CD4-positive, alpha-beta T cell treated with Interleukin-15 for 4 hours (primary cell): ENCODE results near the gene PRKN.

Experiments
- DNase-seq: peaks from one replicate; pipeline ENCODE4 v3.0.0-alpha.2; 2020; ENCODE audit warnings: low spot score

The PRKN gene

DNA sequence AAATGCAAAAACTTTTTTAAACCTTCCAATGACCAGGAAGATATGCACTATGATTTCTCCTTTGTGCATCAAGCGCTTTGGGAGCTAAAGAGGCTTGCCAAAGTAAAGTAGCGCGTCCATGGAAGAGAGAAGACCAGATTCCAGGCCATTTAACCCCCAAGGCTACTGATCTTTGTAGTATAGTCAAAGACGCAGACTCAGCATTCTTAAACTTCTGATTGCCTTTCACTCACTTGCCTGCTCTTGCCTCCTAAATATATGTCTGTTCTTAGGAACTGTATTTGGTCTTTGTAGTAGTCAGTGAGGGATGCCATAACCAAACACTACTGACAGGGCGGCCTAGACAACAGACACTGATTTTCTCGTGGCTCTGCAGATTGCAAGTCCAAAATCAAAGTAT is 426.4 kb downstream of the PRKN start:
- no peak for DNase-seq

DNA sequence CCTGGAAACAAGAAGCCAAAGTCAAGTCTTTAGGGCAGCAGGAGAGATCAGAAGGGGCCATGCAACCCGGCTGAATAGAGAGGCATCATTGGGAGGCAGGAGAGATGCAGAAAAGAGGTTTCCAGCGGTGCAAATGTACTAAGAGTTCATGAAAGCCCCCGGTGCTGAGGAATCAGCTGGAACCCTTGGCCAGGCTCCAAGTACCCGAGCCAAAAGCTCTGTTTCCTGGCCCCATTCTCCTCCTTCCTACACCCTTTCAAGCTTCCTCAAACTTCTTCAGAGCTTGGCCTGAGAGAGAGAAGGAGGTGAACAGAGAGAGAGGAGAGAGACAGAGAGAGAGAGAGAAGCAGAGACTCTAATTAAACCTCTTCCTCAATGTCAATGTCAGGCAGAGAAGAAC is 433.5 kb downstream of the PRKN start:
- DNase-seq, result no peak

DNA sequence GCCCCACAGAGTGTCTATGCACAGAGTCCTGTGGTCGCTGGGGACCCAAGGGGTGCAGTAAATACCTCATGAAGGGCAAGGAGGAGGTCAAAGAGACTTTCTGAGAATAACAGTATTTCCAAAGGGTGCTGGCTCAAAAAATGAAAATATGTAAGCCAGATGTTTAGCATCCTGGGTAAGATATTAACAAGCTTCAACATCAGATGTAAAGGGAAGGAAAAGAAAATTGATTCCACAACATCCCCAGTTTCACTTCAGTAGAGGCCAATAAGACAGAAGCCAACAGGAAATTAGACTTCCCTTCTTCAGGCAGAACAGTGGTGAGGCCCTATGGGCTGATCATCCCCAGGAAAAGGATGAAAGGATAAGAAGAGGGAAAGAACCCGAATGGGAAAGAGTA is 434.7 kb downstream of the PRKN start:
- DNase-seq, result no peak

DNA sequence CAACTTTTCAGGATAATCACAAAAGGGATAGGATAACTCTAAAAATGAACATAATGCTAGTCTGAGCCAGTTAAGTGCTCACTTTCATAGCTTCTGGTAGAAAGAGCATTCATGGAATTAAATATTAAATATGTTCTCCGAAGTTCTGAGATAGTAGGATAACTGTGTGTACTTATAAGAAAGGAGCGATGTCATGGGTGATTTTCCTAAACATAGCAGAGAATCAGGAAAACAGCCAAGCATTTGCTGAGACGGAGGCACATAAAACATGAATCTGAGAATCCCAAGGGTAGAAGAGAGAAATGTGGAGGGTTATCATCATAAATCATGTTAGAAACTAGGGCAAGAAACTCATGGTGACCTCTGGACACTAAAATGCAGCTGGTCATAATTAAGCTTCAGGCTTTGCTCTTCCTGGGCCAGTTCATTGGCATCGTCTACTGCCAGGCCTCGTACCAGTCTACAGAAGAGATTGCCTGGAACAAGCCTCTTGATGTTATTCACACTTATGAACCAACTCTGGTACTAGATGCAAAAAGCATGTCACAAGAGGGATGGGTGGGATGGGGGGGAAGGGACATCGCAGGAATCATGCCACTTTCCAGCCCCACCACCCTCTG is 436.6 kb downstream of the PRKN start:
- no peak for DNase-seq

DNA sequence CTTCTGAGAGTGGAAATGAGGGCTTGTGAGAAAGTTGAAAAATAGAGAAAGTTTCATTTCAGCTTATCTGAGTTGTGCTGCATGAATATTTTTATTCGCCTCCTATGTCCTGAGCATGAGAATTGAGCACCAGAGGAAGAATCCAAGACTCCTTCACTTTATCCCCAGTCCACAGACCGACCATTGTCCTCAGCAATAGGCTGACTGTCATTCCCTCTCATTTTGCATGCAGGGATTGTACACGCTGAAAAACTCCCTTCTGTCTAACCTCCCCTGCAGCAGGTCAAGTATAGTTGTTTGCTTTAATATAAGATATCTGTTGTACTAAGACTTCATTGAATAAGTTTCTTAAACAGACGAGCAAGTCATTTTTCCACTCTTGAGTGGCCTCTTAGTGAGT is 437.6 kb downstream of the PRKN start:
- DNase-seq, result no peak

DNA sequence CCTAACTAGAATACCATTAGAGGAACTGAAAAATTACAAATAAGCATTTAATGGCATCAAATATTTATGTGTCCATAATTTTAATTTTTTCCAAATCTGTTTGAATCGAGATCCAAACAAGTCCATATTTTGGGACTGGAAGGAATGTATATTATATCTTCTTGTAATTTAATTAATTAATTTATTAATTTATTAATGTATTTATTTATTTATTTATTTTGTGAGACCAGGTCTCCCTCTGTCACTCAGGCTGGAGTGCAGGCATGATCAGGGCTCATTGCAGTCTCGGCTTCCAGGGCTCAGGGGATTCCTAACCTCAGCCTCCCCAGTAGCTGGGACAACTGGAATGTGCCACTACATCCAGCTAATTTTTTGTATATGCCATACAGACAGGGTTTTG is 453.6 kb downstream of the PRKN start:
- no peak for DNase-seq

DNA sequence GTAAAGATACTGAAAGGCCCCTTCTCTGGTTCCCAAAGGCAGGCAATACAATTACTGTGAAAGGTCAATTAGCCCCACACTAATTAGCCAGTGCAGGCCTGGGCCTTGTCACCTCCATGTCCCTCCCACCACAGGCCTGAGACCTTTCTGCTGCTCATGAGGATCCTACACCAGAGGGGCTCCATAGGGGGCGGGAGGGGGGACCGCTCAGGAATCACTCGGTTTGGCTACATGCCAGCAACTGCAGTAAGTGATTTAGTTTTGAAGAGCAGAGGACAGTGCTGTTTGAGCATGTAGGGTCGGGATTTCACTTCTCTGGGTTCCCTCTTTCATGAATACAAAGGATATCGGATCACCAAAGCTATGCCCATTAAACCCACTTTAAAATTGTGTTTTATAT is 455.6 kb downstream of the PRKN start:
- no peak for DNase-seq

DNA sequence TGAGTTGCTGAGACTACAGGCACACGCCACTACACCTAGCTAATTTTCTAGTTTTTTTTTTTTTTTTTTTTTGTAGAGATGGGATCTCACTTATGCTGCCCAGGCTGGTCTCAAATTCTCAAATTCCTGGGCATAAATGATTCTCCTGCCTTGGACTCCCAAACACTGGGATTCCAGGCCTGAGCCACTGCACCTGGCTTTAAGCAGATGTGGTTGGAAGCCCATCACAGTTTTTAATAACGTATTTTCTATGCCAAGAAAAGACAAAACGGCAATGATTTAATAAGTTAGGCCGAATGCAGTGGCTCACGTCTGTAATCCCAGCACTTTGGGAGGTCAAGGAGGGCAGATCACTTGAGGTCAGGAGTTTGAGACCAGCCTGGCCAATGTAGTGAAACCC is 456.6 kb downstream of the PRKN start:
- DNase-seq, result no peak

DNA sequence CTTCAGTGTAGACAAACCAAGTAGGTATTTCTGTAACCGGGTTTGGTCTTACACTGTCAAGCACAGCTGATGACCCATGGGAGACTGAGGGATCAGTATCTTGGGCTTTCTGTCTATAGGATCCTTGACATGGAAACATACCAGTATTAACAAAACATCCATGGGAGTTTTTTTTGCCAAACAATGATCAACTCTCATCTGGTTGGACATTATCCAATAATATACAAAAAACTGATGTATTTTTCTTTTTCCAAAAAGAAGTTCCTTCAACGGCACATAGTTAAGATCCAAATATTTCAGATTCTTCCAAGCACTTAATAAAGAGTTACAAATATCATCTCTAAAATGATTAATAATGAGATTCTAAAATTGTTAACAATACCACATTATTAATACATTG is 459.9 kb downstream of the PRKN start:
- DNase-seq, result no peak

DNA sequence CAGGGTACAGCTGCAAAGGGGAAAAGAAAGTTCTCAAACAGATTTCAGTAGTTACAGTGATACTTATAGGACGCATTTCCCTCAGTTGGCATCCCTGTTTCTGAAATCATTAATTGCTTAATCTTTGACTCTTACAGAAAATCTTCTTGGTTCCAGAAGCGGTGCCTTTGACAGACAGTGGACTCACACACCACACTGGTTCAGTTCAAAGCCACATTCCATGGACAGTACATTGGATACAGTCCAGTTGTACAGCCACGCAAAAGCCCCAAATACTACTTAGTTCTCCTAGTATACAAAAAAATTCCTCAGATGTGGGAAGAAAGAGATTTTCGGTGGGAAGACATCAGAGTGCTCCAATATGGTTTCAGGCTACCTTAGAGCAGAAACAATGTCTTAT is 460.4 kb downstream of the PRKN start:
- no peak for DNase-seq

DNA sequence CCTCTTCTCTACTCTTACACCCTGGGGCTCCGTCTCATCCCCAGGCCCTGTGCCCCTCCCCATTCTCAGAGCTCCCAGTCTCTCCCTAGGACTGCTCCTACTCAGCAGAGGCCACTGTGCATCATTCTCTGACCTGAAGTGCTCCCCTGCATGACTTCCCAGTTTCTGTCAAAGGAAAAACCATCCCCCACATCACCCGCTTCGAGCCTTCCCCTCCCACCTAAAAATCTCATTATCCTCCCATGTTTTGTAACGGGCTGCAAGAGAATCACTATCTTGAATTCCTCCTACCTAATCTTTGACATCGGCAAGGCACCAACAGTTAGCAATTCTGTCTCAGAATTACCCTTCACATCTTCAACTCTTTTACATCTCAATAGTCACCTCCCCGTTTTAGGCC is 463.0 kb downstream of the PRKN start:
- DNase-seq, result no peak

DNA sequence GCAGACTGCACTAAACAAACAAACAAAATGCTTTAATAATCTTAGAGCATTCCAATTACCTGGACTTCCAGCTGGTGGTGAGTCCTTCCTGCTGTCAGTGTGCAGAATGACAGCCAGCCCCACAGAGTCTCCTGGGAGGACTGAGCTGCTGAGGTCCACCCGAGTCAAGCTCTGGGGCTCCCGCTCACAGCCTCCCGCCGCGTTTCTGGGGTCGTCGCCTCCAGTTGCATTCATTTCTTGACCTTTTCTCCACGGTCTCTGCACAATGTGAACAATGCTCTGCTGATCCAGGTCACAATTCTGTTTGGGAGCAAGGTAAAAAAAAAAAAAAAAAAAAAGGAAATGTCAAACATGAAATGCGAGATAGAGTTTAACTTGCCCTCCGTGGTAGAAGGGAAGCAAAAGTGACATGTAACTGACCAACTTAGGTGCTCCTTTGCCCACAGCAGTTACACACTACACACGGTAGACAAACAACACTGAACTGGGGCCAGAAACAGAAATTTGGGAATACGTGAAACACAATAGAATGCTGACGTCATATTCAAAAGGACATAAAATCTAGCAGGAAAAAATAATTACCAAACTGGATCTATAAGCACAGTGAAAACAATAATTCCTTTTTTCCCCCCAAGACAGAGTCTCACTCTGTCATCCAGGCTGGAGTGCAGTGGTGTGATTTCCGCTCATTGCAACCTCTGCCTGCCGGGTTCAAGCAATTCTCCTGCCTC is 464.9 kb downstream of the PRKN start:
- DNase-seq, result no peak

DNA sequence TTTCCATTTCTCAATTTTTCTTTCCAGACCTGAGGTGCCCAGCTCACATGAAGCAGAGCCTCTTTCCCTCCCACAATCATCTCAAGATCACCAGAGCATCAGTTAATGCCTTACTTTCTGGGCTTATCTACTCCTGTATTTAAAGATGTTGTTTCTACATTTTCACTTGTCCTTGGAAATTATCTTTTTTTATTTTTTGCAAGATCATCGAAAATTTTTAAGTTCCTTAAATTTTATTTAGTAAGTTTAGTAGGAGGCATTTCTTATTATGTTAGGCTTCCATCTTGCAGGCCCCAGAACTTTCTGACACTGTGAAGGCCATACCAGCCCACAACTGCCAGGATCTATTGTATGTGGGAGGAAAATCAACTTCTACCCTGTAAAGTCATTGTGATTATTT is 466.0 kb downstream of the PRKN start:
- DNase-seq, result no peak

DNA sequence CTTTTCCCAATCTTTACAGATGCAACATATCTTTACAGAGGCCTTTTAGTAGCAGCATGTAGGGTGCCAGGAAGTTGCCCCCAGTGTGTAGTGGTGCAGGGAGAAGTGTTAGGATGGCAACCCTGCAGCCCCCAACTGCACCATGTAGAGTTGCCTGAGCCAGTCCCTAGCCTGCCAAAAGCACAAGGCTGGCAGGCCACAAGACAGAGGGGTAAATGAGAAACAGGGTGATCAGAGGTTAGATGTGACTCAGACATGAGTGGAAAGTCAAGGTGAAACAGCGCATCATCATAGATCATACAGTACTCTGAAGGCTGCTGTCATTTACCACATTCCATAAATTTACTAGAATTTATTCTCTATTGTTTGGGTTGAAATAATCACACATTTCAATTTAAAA is 467.5 kb downstream of the PRKN start:
- DNase-seq, result no peak

DNA sequence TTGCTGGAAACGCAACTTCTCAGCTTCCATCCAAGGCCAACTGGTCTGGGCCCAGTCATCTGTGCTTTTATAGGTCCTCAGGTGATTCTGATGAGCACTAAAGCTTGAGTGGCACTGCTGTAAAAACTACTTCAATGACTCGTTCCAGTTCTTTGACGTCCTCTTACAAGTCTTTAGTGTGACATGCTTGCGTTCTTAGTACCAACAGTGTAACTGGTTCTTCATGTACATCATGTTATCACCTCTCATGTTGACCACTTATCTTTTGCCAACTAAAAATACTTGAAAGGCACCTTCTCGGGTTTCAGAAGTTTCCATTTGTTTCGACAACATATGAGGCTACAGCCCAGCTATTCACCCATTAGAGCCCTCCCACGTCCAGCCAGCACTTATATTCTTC is 468.9 kb downstream of the PRKN start:
- no peak for DNase-seq

DNA sequence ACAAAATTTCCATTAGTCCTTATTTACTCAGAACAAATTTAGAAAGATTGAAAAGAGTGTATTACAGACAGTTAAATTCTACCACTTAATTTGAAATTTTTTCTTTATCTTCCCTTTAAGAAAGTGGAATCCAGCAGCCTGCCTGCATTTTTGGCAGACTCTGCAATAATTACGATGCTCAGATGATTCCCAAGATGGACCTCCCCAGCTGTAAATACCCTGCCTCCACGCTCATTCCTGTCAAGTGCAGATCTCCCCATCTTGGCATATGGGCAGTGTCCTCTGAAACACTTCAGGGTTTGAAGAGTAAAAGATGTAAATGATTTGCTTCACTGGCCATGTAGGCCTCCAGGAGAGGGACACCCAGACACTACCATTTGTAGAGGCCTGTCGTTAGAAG is 471.2 kb downstream of the PRKN start:
- no peak for DNase-seq

DNA sequence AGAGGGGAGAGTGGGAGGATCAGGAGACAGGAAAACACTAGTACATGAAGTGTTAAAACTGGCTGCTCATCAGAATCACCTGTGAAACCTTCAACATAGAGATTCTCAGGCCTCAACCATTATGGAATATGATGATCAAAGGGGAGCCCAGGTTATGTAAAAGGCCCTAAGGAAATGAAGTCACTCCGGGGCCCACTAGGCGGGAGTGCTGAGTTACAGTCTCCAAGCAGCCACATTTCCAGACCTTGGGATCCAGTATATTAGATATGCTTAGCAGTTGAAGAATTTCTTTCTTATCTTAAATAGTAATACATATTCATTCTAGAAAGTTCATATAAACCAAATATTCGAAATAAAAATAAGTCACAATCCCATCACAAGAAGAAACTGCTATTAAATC is 476.3 kb downstream of the PRKN start:
- DNase-seq, result no peak

DNA sequence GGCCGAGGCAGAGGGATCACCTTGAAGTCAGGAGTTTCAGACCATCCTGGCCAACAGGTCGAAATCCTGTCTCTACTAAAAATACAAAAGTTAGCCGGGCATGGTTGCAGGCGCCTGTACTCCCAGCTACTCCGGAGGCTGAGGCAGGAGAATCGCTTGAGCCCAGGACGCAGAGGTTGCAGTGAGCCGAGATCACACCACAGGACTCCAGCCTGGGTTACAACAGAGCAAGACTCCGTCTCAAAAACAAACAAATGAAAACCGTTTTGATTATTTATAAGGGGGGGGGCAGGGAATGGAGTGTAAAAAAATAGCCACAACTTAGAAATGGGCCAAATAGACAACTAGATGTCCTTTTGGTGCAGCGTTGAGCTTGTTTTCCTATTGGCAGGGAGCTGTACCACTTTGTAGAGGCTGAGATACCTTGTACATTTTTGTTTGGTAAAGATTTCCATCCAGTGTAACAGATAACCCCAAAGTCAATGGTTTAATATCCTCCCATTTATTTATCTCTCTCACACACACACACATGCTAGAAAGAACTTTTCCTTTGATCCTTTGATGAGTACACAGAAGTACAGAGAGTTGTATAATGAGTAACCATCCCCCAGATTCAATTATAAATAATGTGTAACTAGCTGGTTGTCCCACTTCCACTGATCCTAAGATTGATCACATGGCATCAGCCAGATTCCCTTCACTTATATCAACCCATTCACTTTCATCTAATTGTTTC is 477.5 kb downstream of the PRKN start:
- no peak for DNase-seq

DNA sequence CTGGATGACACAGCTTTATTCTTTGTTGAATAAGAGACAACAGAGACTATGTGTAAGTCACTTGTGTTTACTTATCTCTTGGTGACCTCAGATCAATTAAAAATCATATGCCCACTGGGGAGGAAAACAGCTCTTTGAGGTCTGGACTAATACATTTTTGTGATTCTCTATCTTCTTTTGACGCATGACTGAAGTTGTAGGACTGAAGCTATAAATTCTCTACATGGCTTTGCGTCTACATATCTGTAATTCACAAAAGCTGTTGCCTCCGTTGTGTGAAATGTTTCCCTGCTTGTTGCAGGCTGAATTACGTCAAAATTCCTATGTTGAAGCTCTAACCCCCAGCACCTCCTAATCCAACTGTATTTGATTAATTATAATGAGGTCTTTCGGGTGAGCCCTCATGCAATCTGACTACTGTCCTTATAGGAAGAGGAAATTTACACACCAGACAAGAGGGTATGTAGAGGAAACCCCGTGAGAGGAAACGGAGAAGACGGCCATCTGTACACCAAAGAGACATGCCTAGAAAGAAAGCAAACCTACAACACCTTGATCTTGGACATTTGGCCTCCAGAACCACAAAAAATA is 481.6 kb downstream of the PRKN start:
- no peak for DNase-seq

DNA sequence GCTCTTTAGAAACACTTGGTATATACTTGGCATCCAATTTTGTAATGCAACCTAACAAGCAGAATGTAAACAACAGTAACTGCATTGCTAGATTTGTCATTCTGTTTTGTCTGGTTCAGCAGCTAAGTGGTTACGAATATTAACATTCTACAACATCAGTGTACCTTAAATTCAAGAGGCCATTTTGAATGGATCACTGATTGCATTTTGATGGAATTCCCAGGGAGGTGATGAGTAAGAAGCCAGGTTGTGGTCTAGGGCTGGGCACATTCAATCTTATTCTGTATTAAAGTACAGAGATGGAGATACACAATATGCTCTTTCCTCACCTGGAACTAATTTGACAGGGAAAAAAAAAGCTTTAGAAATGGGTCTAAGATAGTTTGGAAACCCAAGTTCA is 483.5 kb downstream of the PRKN start:
- no peak for DNase-seq

DNA sequence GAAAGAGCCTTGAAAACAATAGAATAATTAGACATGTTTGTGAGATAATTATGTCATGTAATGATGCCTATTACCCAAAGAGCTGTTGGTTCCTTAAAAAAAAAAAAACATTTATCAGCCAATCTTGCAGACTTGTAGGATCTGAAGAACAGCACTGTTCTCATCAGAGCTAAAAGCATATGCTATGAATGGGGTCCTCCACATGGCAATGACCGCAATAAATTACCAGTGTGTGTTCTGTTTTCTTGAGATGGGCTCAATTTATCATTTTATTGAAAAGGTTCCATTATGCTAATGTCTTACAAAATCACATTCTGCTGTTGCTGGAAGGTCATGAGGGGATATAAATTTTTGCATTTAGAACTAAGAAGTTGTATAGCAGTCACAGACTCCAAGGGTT is 484.7 kb downstream of the PRKN start:
- DNase-seq, result no peak

DNA sequence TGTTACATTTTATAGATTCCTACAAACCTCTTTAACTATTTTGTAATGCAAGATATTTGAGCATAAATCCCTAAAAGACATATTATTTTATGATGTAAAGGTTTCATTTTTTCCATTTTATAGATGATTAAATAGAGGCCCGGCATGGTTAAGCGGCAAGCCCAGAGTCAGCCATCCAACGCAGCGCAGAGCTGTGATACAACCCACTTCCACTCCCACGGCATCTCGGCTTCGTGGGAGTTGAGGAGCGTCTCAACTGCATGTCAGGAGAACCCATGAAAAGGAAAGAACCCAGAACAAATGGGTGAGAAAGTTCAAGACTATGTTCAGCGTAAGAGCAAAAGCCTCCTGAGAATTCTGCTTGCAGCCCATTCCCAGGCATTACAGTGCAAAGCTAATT is 488.2 kb downstream of the PRKN start:
- DNase-seq, result no peak

DNA sequence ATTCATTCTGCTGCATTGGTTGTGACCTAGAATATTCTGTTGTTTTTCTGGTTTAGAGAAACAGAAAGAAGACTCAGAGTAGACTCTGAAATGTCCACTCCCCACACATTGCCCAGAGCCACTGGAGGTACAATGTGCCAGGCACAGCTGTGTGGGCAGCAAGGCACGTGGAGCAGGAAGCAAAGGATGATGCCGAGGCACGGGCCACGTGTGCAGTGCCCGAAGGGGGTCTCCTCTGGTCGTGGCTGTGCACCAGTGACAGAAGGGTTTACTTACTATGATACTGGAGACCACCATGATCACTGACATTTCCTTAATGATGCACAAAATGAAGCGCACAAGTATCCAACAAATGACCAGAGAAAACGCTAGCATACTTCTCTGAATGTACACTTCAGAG is 488.9 kb downstream of the PRKN start:
- no peak for DNase-seq
